HepG2 (cell line): ENCODE data around the gene RARA. TPM values are rescaled to one million over a fixed set of nuclear protein-coding genes. Genes with fewer than 3 reads are reported as not detected.
A peak's percentile ranks its signal among the peaks of the same experiment; 100 is the strongest.

Experiments
- HHEX ChIP-seq: IDR thresholded peaks from 2 replicates; pipeline ENCODE4 v1.6.1; 2016; ENCODE audit warnings: control low read depth
- HMGXB4 ChIP-seq, 2 experiments: sonication (generic) in 1 of 2; formaldehyde crosslinking in 1 of 2; IDR thresholded peaks; 2 replicates each; pipeline versions ENCODE4 v1.4.0 to v1.6.1; 2018 to 2020; ENCODE audit warnings: missing genetic modification reagents in 2 of 2, borderline replicate concordance in 1 of 2, low read depth in 1 of 2, mild to moderate bottlenecking in 1 of 2, missing biosample characterization in 1 of 2
- HOXA3 ChIP-seq: sonication (generic); formaldehyde crosslinking; IDR thresholded peaks from 2 replicates; pipeline ENCODE4 v1.5.0; 2020; ENCODE audit warnings: missing genetic modification reagents
- ISL2 ChIP-seq: sonication (generic); formaldehyde crosslinking; IDR thresholded peaks from 2 replicates; pipeline ENCODE4 v1.5.0; 2020; ENCODE audit warnings: missing genetic modification reagents
- JARID2 ChIP-seq: sonication (generic); formaldehyde crosslinking; IDR thresholded peaks from 2 replicates; pipeline ENCODE4 v1.8.1; 2023; ENCODE audit warnings: missing genetic modification reagents, inconsistent platforms; ENCODE audit not compliant: insufficient replicate concordance
- MAFG ChIP-seq: sonication (generic); formaldehyde crosslinking; IDR thresholded peaks from 2 replicates; pipeline ENCODE4 v1.5.1; 2020; ENCODE audit warnings: mild to moderate bottlenecking, missing genetic modification reagents
- MATR3 ChIP-seq: sonication (generic); formaldehyde crosslinking; IDR thresholded peaks from 2 replicates; pipeline ENCODE4 v1.4.0; 2020; ENCODE audit warnings: missing genetic modification reagents
- NFATC3 ChIP-seq: sonication (generic); formaldehyde crosslinking; IDR thresholded peaks from 2 replicates; pipeline ENCODE4 v1.5.1; 2020; ENCODE audit warnings: mild to moderate bottlenecking, missing genetic modification reagents
- NR1H2 ChIP-seq: sonication (generic); formaldehyde crosslinking; IDR thresholded peaks from 2 replicates; pipeline ENCODE4 v1.8.1; 2022; ENCODE audit warnings: low read depth, missing genetic modification reagents, borderline replicate concordance
- SATB2 ChIP-seq: sonication (generic); formaldehyde crosslinking; IDR thresholded peaks from 2 replicates; pipeline ENCODE4 v1.5.0; 2020; ENCODE audit warnings: missing genetic modification reagents
- ZBTB7A ChIP-seq: sonication (generic); formaldehyde crosslinking; IDR thresholded peaks from 2 replicates; pipeline ENCODE4 v1.8.0; 2022; ENCODE audit warnings: mild to moderate bottlenecking, missing genetic modification reagents
- ZC3H13 ChIP-seq: sonication (generic); formaldehyde crosslinking; IDR thresholded peaks from 2 replicates; pipeline ENCODE4 v1.8.1; 2023; ENCODE audit warnings: mild to moderate bottlenecking, missing genetic modification reagents, moderate library complexity
- ZHX1 ChIP-seq: sonication (generic); formaldehyde crosslinking; IDR thresholded peaks from 2 replicates; pipeline ENCODE4 v1.8.1; 2022; ENCODE audit warnings: low read depth, mild to moderate bottlenecking, missing genetic modification reagents
- ZNF543 ChIP-seq: sonication (generic); formaldehyde crosslinking; IDR thresholded peaks from 2 replicates; pipeline ENCODE4 v1.4.0; 2020; ENCODE audit warnings: mild to moderate bottlenecking, missing genetic modification reagents
- ZNF547 ChIP-seq: sonication (generic); formaldehyde crosslinking; IDR thresholded peaks from 2 replicates; pipeline ENCODE4 v1.5.1; 2020; ENCODE audit warnings: mild to moderate bottlenecking, missing genetic modification reagents
- ZNF563 ChIP-seq: sonication (generic); formaldehyde crosslinking; IDR thresholded peaks from 2 replicates; pipeline ENCODE4 v1.8.0; 2022; ENCODE audit warnings: mild to moderate bottlenecking, moderate library complexity, missing genetic modification reagents
- polyA plus RNA-seq, 8 experiments: library from polyadenylated mRNA; depleted of rRNA in 3 of 8; stranded (reverse) in 7 of 8; unstranded in 1 of 8; fragments of >200 nt; fragmentation: Illumina TruSeq in 4 of 8; extraction: Trizol in 4 of 8; gene quantifications; 2 replicates each; pipeline versions ENCODE4 v1.2.1 to v1.2.3, GENCODE V29; 2011 to 2016; ENCODE audit warnings: low read depth in 4 of 8, missing spikeins in 1 of 8, mixed read lengths in 1 of 8; ENCODE audit not compliant: insufficient read depth in 1 of 8
- total RNA-seq, 5 experiments: library from RNA; depleted of rRNA; stranded (reverse); fragments of >200 nt; fragmentation: Illumina TruSeq; extraction: Trizol; gene quantifications; 2 replicates each; pipeline ENCODE4 v1.2.3, GENCODE V29; 2016; ENCODE audit warnings: low read depth in 1 of 5
- TF ChIP-seq, protein P1 (sequence below): sonication (generic); formaldehyde crosslinking; IDR thresholded peaks from 2 replicates; pipeline ENCODE4 v1.4.0; 2020; ENCODE audit warnings: missing genetic modification reagents, borderline replicate concordance
- TF ChIP-seq, protein P2 (sequence below): IDR thresholded peaks from 2 replicates; pipeline ENCODE4 v1.6.1; 2016; ENCODE audit warnings: missing compliant biosample characterization, missing genetic modification reagents, borderline replicate concordance

Gene RARA
- total and polyA plus RNA-seq, 2 of the 13 experiments (the other 11 are each of a cell fraction or from before 2014, with no cell fraction given) = 6.4 to 8.6 TPM

DNA sequence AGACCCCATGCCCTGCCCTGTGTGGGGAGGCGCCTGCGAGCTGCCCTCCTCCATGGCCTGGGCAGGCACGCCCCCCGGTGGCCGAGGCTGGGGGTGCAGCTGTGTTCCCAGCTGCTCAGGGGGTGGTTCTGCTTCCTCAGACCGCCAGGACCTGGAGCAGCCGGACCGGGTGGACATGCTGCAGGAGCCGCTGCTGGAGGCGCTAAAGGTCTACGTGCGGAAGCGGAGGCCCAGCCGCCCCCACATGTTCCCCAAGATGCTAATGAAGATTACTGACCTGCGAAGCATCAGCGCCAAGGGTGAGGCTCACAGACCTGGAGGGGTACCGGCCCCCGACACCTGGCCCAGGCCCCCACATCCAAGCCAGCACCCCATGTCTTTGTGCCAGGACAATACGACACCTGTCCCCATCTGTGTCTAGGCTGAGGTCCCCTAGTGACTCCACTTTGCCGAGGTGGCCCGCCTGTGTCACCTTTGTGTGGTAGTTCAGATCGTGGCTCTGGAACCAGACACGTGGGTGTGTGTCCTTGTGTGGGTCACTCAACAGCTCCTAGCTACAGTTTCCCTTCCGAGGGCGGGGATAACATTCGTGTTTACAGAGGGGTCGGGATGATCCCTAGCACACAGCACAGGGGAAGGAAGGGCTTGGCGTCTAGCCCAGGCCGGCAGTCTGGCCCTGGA lies 46.3 kb downstream of the RARA start (continued):
- TF ChIP-seq, protein P1, sequence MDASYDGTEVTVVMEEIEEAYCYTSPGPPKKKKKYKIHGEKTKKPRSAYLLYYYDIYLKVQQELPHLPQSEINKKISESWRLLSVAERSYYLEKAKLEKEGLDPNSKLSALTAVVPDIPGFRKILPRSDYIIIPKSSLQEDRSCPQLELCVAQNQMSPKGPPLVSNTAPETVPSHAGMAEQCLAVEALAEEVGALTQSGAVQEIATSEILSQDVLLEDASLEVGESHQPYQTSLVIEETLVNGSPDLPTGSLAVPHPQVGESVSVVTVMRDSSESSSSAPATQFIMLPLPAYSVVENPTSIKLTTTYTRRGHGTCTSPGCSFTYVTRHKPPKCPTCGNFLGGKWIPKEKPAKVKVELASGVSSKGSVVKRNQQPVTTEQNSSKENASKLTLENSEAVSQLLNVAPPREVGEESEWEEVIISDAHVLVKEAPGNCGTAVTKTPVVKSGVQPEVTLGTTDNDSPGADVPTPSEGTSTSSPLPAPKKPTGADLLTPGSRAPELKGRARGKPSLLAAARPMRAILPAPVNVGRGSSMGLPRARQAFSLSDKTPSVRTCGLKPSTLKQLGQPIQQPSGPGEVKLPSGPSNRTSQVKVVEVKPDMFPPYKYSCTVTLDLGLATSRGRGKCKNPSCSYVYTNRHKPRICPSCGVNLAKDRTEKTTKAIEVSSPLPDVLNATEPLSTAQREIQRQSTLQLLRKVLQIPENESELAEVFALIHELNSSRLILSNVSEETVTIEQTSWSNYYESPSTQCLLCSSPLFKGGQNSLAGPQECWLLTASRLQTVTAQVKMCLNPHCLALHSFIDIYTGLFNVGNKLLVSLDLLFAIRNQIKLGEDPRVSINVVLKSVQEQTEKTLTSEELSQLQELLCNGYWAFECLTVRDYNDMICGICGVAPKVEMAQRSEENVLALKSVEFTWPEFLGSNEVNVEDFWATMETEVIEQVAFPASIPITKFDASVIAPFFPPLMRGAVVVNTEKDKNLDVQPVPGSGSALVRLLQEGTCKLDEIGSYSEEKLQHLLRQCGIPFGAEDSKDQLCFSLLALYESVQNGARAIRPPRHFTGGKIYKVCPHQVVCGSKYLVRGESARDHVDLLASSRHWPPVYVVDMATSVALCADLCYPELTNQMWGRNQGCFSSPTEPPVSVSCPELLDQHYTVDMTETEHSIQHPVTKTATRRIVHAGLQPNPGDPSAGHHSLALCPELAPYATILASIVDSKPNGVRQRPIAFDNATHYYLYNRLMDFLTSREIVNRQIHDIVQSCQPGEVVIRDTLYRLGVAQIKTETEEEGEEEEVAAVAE = no peak
- TF ChIP-seq HHEX (CRISPR knock-in tag) (no peak), MAFG (no peak), ZNF543 (CRISPR knock-in tag) (no peak), ZBTB7A (CRISPR knock-in tag) (peak; percentile 73; the same call in 1 of the 2 replicates), HMGXB4 (CRISPR knock-in tag; IDR thresholded peaks at IDR 0.05; ENCODE audit: borderline replicate concordance in 1 of 2, low read depth in 1 of 2) (peak; percentile 81 to 82), ZC3H13 (CRISPR knock-in tag) (0 out of 2 replicates have a peak, but pooled peaks have one; percentile 52), NR1H2 (CRISPR knock-in tag) (no peak), SATB2 (no peak), NFATC3 (no peak), JARID2 (CRISPR knock-in tag) (peak; percentile 82), ZHX1 (CRISPR knock-in tag) (no peak; the same call in 1 of the 2 replicates), MATR3 (CRISPR knock-in tag) (no peak), ISL2 (CRISPR knock-in tag) (peak; percentile 22; the same call in 1 of the 2 replicates), HOXA3 (peak; percentile 56), ZNF563 (CRISPR knock-in tag) (no peak; the same call in 1 of the 2 replicates), ZNF547 (CRISPR knock-in tag) (peak; percentile 73)
- TF ChIP-seq, protein P2, sequence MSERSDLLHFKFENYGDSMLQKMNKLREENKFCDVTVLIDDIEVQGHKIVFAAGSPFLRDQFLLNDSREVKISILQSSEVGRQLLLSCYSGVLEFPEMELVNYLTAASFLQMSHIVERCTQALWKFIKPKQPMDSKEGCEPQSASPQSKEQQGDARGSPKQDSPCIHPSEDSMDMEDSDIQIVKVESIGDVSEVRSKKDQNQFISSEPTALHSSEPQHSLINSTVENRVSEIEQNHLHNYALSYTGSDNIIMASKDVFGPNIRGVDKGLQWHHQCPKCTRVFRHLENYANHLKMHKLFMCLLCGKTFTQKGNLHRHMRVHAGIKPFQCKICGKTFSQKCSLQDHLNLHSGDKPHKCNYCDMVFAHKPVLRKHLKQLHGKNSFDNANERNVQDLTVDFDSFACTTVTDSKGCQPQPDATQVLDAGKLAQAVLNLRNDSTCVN (CRISPR knock-in tag) = no peak
